CD4-positive, alpha-beta T cell (primary cell): ENCODE results near the gene PPP1R27. TPM values are rescaled to one million over a fixed set of nuclear protein-coding genes. Genes with fewer than 3 reads are reported as not detected.

Source experiments
- ATAC-seq: fragments of 200-7000 bp; cut with Tn5 transposase; one replicate; pipeline ENCODE4 v1.10.0; 2022; ENCODE audit warnings: mild to moderate bottlenecking; ENCODE audit not compliant: poor library complexity
- CTCF ChIA-PET: fragments of 350-600 bp; sonication (Branson Sonifier 250); formaldehyde crosslinking; loops from one replicate; lab custom pipeline; 2021; ENCODE audit warnings: antibody characterized with exemption, inconsistent platforms; lab: Charles Lee
- POLR2A ChIA-PET: fragments of 350-600 bp; sonication (Branson Sonifier 250); formaldehyde crosslinking; loops from one replicate; lab custom pipeline; 2021; ENCODE audit warnings: antibody characterized with exemption, inconsistent platforms; lab: Charles Lee
- DNase-seq, 14 experiments: peaks; one replicate each; pipeline ENCODE4 v3.0.0-alpha.2; 2013 to 2020; ENCODE audit warnings: mixed read lengths in 2 of 14
- H3K27ac ChIP-seq, 2 donors: one replicate each; pipeline versions ENCODE4 v1.5.1 to v1.7.0; 2013; ENCODE audit warnings: low read length in 2 of 2, low read depth in 1 of 2, mild to moderate bottlenecking in 1 of 2
- H3K27me3 ChIP-seq, 2 experiments: 1 replicate in 1 of 2; 2 replicates in 1 of 2; pipeline versions ENCODE4 v1.6.1 to v1.7.0; 2013; ENCODE audit warnings: low read length in 2 of 2, control low read depth in 1 of 2, mild to moderate bottlenecking in 1 of 2, moderate library complexity in 1 of 2; ENCODE audit not compliant: insufficient read depth in 2 of 2, control insufficient read depth in 1 of 2
- H3K36me3 ChIP-seq: one replicate; pipeline ENCODE4 v1.6.1; 2013; ENCODE audit warnings: low read length, control low read depth; ENCODE audit not compliant: insufficient read depth
- H3K4me1 ChIP-seq: one replicate; pipeline ENCODE4 v1.6.1; 2013; ENCODE audit warnings: low read length, control low read depth; ENCODE audit not compliant: insufficient read depth
- H3K4me3 ChIP-seq: one replicate; pipeline ENCODE4 v1.5.1; 2013; ENCODE audit warnings: mild to moderate bottlenecking, low read length, moderate library complexity
- H3K9me3 ChIP-seq, 2 experiments: 1 replicate in 1 of 2; 2 replicates in 1 of 2; pipeline versions ENCODE4 v1.6.1 to v1.7.0; 2013; ENCODE audit warnings: low read length in 2 of 2, mild to moderate bottlenecking in 2 of 2, control low read depth in 1 of 2, moderate library complexity in 1 of 2; ENCODE audit not compliant: control insufficient read depth in 1 of 2, insufficient read depth in 1 of 2
- H3K27ac Mint-ChIP-seq: one replicate; pipeline ENCODE4 v1.8.0; 2020; ENCODE audit warnings: mixed read lengths
- H3K27me3 Mint-ChIP-seq: one replicate; pipeline ENCODE4 v1.8.0; 2021; ENCODE audit warnings: mixed read lengths
- H3K36me3 Mint-ChIP-seq: one replicate; pipeline ENCODE4 v1.8.0; 2021; ENCODE audit warnings: low read depth, mixed read lengths
- H3K4me1 Mint-ChIP-seq: one replicate; pipeline ENCODE4 v1.8.0; 2021; ENCODE audit warnings: low read depth, mixed read lengths
- H3K4me3 Mint-ChIP-seq: one replicate; pipeline ENCODE4 v1.8.0; 2020; ENCODE audit warnings: mild to moderate bottlenecking, mixed read lengths
- H3K9me3 Mint-ChIP-seq: one replicate; pipeline ENCODE4 v1.8.0; 2020; ENCODE audit warnings: mixed read lengths
- CTCF ChIP-seq: fragments of 200-600 bp; IDR thresholded peaks from one replicate; pipeline ENCODE4 v1.8.0; 2022; ENCODE audit warnings: antibody characterized with exemption, mild to moderate bottlenecking
- intact Hi-C, 2 experiments: fragments of 100-400 bp; cut with DNase I in 1 of 2; cut with micrococcal nuclease in 1 of 2; formaldehyde crosslinking; loops; one replicate each; pipeline versions ENCODE4 v1.15.1 to v1.9.0; 2023 to 2025; cut with DNase I, micrococcal nuclease
- total RNA-seq, 174 experiments: library from RNA in 2 of 174; stranded (reverse) in 2 of 174; gene quantifications; one replicate each; pipeline ENCODE4 v1.2.3 and lab custom pipeline; 2021 to 2026

PPP1R27 gene
- total RNA-seq, 2 experiments from 2014 or later, result not detected

GRCh38 chr17:81814748-81815645 is 19.9 kb downstream of the PPP1R27 start:
- H3K4me3 Mint-ChIP-seq, result no peak overlapping the region
- CTCF ChIA-PET, result no interaction called here
- Histone ChIP-seq H3K4me1 (no peaks in the 10 kb centered on the region), H3K27ac (no peak overlapping the region), H3K9me3 (peaks cover 0 to 3% of the 10 kb centered on the region in 2 experiments), H3K36me3 (no peaks in the 10 kb centered on the region), H3K4me3 (no peak overlapping the region), H3K27me3 (peaks cover 2 to 9% of the 10 kb centered on the region in 2 experiments)
- ATAC-seq (no peak), DNase-seq (no peak)
- POLR2A ChIA-PET, result no interaction called here
- intact Hi-C loops, result no loop called here
- H3K27ac Mint-ChIP-seq, result no peak overlapping the region
- H3K36me3 Mint-ChIP-seq, result no peaks in the 10 kb centered on the region
- H3K9me3 Mint-ChIP-seq, result no peaks in the 10 kb centered on the region
- no peaks in the 10 kb centered on the region for H3K4me1 Mint-ChIP-seq
- H3K27me3 Mint-ChIP-seq, result peaks cover 13% of the 10 kb centered on the region
- no peak for TF ChIP-seq CTCF

- Histone ChIP-seq H3K27me3 (peaks cover 2 to 18% of the 10 kb centered on the region in 2 experiments), H3K9me3 (no peaks in the 10 kb centered on the region), H3K36me3 (no peaks in the 10 kb centered on the region), H3K4me3 (no peak overlapping the region), H3K27ac (no peak overlapping the region), H3K4me1 (no peaks in the 10 kb centered on the region)
- intact Hi-C loops, result no loop called here
- Mint-ChIP-seq H3K36me3 (no peaks in the 10 kb centered on the region), H3K27me3 (peaks cover 22% of the 10 kb centered on the region), H3K27ac (no peak overlapping the region), H3K4me3 (no peak overlapping the region), H3K4me1 (no peaks in the 10 kb centered on the region), H3K9me3 (no peaks in the 10 kb centered on the region)
- ChIA-PET POLR2A (no interaction called here), CTCF (no interaction called here)
- no peak for ATAC-seq
- DNase-seq, result no peak
- no peak for TF ChIP-seq CTCF
These were observed 20.8 kb downstream of the PPP1R27 start for GRCh38 chr17:81813861-81814683.

DNA sequence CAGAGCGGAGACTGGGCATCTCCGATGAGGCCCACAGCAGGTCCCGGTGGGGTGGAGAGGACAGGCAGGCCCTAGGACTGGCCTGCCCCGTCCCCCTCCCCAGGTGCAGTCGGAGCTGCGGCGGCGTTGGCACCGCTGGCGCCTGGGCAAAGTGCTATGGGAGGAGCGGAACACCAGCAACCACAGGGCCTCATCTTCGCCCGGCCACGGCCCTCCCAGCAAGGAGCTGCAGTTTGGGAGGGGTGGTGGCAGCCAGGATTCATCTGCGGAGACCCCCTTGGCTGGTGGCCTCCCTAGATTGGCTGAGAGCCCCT is 21.5 kb downstream of the PPP1R27 start:
- Histone ChIP-seq H3K36me3 (no peaks in the 10 kb centered on the region), H3K27me3 (peaks cover 2 to 18% of the 10 kb centered on the region in 2 experiments), H3K9me3 (no peaks in the 10 kb centered on the region), H3K27ac (no peak overlapping the region), H3K4me1 (no peaks in the 10 kb centered on the region), H3K4me3 (no peak overlapping the region)
- H3K27me3 Mint-ChIP-seq, result peaks cover 27% of the 10 kb centered on the region
- no peaks in the 10 kb centered on the region for H3K9me3 Mint-ChIP-seq
- no peak overlapping the region for H3K27ac Mint-ChIP-seq
- no peaks in the 10 kb centered on the region for H3K4me1 Mint-ChIP-seq
- DNase-seq (no peak), ATAC-seq (no peak)
- TF ChIP-seq CTCF, result no peak
- H3K36me3 Mint-ChIP-seq, result no peaks in the 10 kb centered on the region
- ChIA-PET POLR2A (interaction anchor here (0.6 kb wide), 1 partner anchor 20 kb away, joined by 3 read pairs; no protein-coding TSS in a partner anchor), CTCF (no interaction called here)
- intact Hi-C loops, result no loop called here
- no peak overlapping the region for H3K4me3 Mint-ChIP-seq
